Suppressor macrophage treated with lipopolysaccharide for 4 hours (primary cell): ENCODE results near the gene TMEM131.
A peak's percentile ranks its signal among the peaks of the same experiment; 100 is the strongest.

Experiments used
- DNase-seq: peaks from one replicate; pipeline ENCODE4 v3.0.0-alpha.2; 2020

TMEM131 gene

GRCh38 chr2:97754690-97755346, 240.9 kb downstream of the TMEM131 start:
- no peak for DNase-seq

- peak; percentile 8 for DNase-seq
These were observed 243.1 kb downstream of the TMEM131 start for GRCh38 chr2:97752342-97753334.

GRCh38 chr2:97751752-97752151, 244.0 kb downstream of the TMEM131 start:
- no peak for DNase-seq

- DNase-seq: no peak
These were observed 245.7 kb downstream of the TMEM131 start for GRCh38 chr2:97750017-97750416.

- DNase-seq: no peak
These were observed 246.2 kb downstream of the TMEM131 start for GRCh38 chr2:97749581-97749980.

- DNase-seq: no peak
These were observed 248.0 kb downstream of the TMEM131 start for GRCh38 chr2:97747716-97748115.

GRCh38 chr2:97747285-97747684, 248.5 kb downstream of the TMEM131 start:
- no peak for DNase-seq

- no peak for DNase-seq
These were observed 250.1 kb downstream of the TMEM131 start for GRCh38 chr2:97745474-97746174.

GRCh38 chr2:97743913-97744312, 251.8 kb downstream of the TMEM131 start:
- DNase-seq: no peak

GRCh38 chr2:97742381-97742847, 253.3 kb downstream of the TMEM131 start:
- peak; percentile 5 for DNase-seq

GRCh38 chr2:97741686-97742085, 254.1 kb downstream of the TMEM131 start:
- DNase-seq: no peak

GRCh38 chr2:97741251-97741650, 254.5 kb downstream of the TMEM131 start:
- DNase-seq: no peak

- peak; percentile 58 for DNase-seq
These were observed 255.1 kb downstream of the TMEM131 start for GRCh38 chr2:97740590-97741182.

GRCh38 chr2:97739893-97740245, 255.9 kb downstream of the TMEM131 start:
- no peak for DNase-seq

GRCh38 chr2:97739020-97739892, 256.5 kb downstream of the TMEM131 start:
- no peak for DNase-seq

- no peak for DNase-seq
These were observed 257.3 kb downstream of the TMEM131 start for GRCh38 chr2:97738179-97739019.

GRCh38 chr2:97737421-97738178, 258.1 kb downstream of the TMEM131 start:
- DNase-seq: no peak

- DNase-seq: no peak
These were observed 259.0 kb downstream of the TMEM131 start for GRCh38 chr2:97736608-97737330.

- no peak for DNase-seq
These were observed 259.6 kb downstream of the TMEM131 start for GRCh38 chr2:97736185-97736584.
